Transverse colon (tissue), 4 donors: ENCODE results near the gene FARP1. TPM values are rescaled to one million over a fixed set of nuclear protein-coding genes. Genes with fewer than 3 reads are reported as not detected.
A peak's percentile ranks its signal among the peaks of the same experiment; 100 is the strongest.

Experiments
- DNase-seq: peaks from one replicate; pipeline ENCODE4 v3.0.0-alpha.2; 2019
- H3K27ac ChIP-seq, 4 donors: fragments of 200-600 bp; sonication (generic); 2 replicates each; pipeline ENCODE4 v1.5.1; 2016 to 2018; ENCODE audit warnings: inconsistent platforms in 4 of 4
- H3K27me3 ChIP-seq: fragments of 200-600 bp; sonication (generic); 2 replicates; pipeline ENCODE4 v1.5.1; 2017; ENCODE audit warnings: inconsistent platforms
- H3K36me3 ChIP-seq, 4 donors: fragments of 200-600 bp; sonication (generic); 2 replicates each; pipeline ENCODE4 v1.5.1; 2017 to 2019; ENCODE audit warnings: inconsistent platforms in 4 of 4
- H3K4me1 ChIP-seq, 4 donors: fragments of 200-600 bp; sonication (generic); 2 replicates each; pipeline ENCODE4 v1.5.1; 2017 to 2020; ENCODE audit warnings: inconsistent platforms in 4 of 4
- H3K4me3 ChIP-seq, 4 donors: fragments of 200-600 bp; sonication (generic); 1 replicate in 1 of 4; 2 replicates in 3 of 4; pipeline versions ENCODE4 v1.5.1 to v1.6.1; 2017 to 2019; ENCODE audit warnings: inconsistent platforms in 4 of 4
- H3K9me3 ChIP-seq, 2 donors: fragments of 200-600 bp; sonication (generic); 2 replicates each; pipeline ENCODE4 v1.5.1; 2017 to 2019; ENCODE audit warnings: inconsistent platforms in 2 of 2
- CTCF ChIP-seq, 5 experiments: fragments of 200-600 bp in 3 of 5; fragments of 450-650 bp in 2 of 5; sonication (generic) in 3 of 5; IDR thresholded peaks; 1 replicate in 2 of 5; 2 replicates in 3 of 5; pipeline ENCODE4 v1.5.1; 2016 to 2017; ENCODE audit warnings: antibody characterized with exemption in 5 of 5, inconsistent platforms in 3 of 5, mild to moderate bottlenecking in 2 of 5, moderate library complexity in 1 of 5
- EP300 ChIP-seq: sonication (generic); formaldehyde crosslinking; IDR thresholded peaks from one replicate; pipeline ENCODE4 v1.6.1; 2017; ENCODE audit warnings: antibody characterized with exemption, low read depth
- POLR2A ChIP-seq: fragments of 450-650 bp; IDR thresholded peaks from one replicate; pipeline ENCODE4 v1.6.1; 2016; ENCODE audit warnings: antibody characterized with exemption, mild to moderate bottlenecking, moderate library complexity
- POLR2AphosphoS5 ChIP-seq, 3 donors: sonication (generic); formaldehyde crosslinking; IDR thresholded peaks; one replicate each; pipeline ENCODE4 v1.6.1; 2016; ENCODE audit warnings: antibody characterized with exemption in 3 of 3
- WGBS, 2 donors: methylation state at CpG; one replicate each; pipeline ENCODE4 v1.1.5; 2018; ENCODE audit warnings: low coverage in 1 of 2; 5-methylcytosine and 5-hydroxymethylcytosine counted together
- in situ Hi-C, 4 donors: fragments of 200-750 bp; cut with MboI; loops; one replicate each; pipeline versions ENCODE4 v1.15.0 to v1.15.1; 2017; ENCODE audit warnings: low sequenced_read_pairs in 3 of 4, low pct_ligation_motif_present in 1 of 4, low pct_unique_long_range_greater_than_20kb in 1 of 4
- intact Hi-C: fragments of 100-400 bp; cut with DNase I; formaldehyde crosslinking; loops from one replicate; pipeline ENCODE4 v1.15.1; 2023; ENCODE audit warnings: low total_unique reads
- total RNA-seq, 4 donors: library from RNA; depleted of rRNA; stranded (reverse); fragments of >200 nt; gene quantifications; one replicate each; pipeline ENCODE4 v1.1.0, GENCODE V29; 2016

Gene FARP1
- total RNA-seq, 4 donors from 2014 or later = 32.8 to 41.8 (median 38.3) TPM

GRCh38 chr13:98182153-98182552 lies 39.3 kb downstream of the FARP1 start:
- no peak for DNase-seq
- 88 to 89% methylated on average over 2 to 4 of the region's 4 CpGs for WGBS, 2 donors
- H3K4me1 ChIP-seq = no peaks in the 10 kb centered on the region
- in situ Hi-C loops = no loop called here
- intact Hi-C loops = no loop called here
- no peaks in the 10 kb centered on the region for H3K9me3 ChIP-seq
- H3K27ac ChIP-seq = peak overlapping the region in 2 of 4 donors; percentile 5 to 45
- TF ChIP-seq CTCF (IDR thresholded peaks at IDR 0.05) (no peak), EP300 (no peak), POLR2AphosphoS5 (IDR thresholded peaks at IDR 0.05) (no peak), POLR2A (no peak)
- H3K4me3 ChIP-seq = no peak overlapping the region
- no peaks in the 10 kb centered on the region for H3K27me3 ChIP-seq
- no peaks in the 10 kb centered on the region for H3K36me3 ChIP-seq

GRCh38 chr13:98182589-98182988 lies 39.7 kb downstream of the FARP1 start:
- in situ Hi-C loops = no loop called here
- no peak for TF ChIP-seq EP300
- no peak for TF ChIP-seq POLR2AphosphoS5 (IDR thresholded peaks at IDR 0.05)
- TF ChIP-seq CTCF (IDR thresholded peaks at IDR 0.05) = no peak
- TF ChIP-seq POLR2A = no peak
- H3K4me1 ChIP-seq = no peaks in the 10 kb centered on the region
- DNase-seq = no peak
- intact Hi-C loops = no loop called here
- no peaks in the 10 kb centered on the region for H3K9me3 ChIP-seq
- H3K27ac ChIP-seq = peak overlapping the region in 2 of 4 donors; percentile 5 to 45
- no peak overlapping the region for H3K4me3 ChIP-seq
- H3K27me3 ChIP-seq = no peaks in the 10 kb centered on the region
- WGBS, 2 donors = 70 to 78% methylated on average over 2 to 3 of the region's 3 CpGs
- no peaks in the 10 kb centered on the region for H3K36me3 ChIP-seq

GRCh38 chr13:98184792-98185191 lies 41.9 kb downstream of the FARP1 start:
- H3K9me3 ChIP-seq = no peaks in the 10 kb centered on the region
- peaks cover 0 to 4% (median 1%) of the 10 kb centered on the region in 4 donors for H3K4me1 ChIP-seq
- 75 to 80% methylated on average over 1 of the region's 1 CpG for WGBS, 2 donors
- H3K27me3 ChIP-seq = no peaks in the 10 kb centered on the region
- TF ChIP-seq CTCF (IDR thresholded peaks at IDR 0.05) = no peak
- no peak for TF ChIP-seq POLR2AphosphoS5 (IDR thresholded peaks at IDR 0.05)
- no peak for TF ChIP-seq EP300
- no peak overlapping the region for H3K4me3 ChIP-seq
- H3K36me3 ChIP-seq = no peaks in the 10 kb centered on the region
- in situ Hi-C loops (no loop called here), intact Hi-C loops (no loop called here)
- DNase-seq = no peak
- no peak overlapping the region for H3K27ac ChIP-seq

GRCh38 chr13:98187155-98187964 lies 44.5 kb downstream of the FARP1 start:
- Histone ChIP-seq H3K4me3 (no peak overlapping the region), H3K27ac (peak overlapping the region in 3 of 4 donors; percentile 24 to 33 (median 26)), H3K4me1 (peaks cover 5 to 23% (median 14%) of the 10 kb centered on the region in 4 donors), H3K36me3 (no peaks in the 10 kb centered on the region), H3K9me3 (no peaks in the 10 kb centered on the region), H3K27me3 (no peaks in the 10 kb centered on the region)
- in situ Hi-C loops = no loop called here
- WGBS, 2 donors = 52 to 58% methylated on average over 4 of the region's 4 CpGs
- intact Hi-C loops = no loop called here
- no peak for DNase-seq
- TF ChIP-seq CTCF (IDR thresholded peaks at IDR 0.05) (no peak), EP300 (no peak), POLR2AphosphoS5 (IDR thresholded peaks at IDR 0.05) (no peak), POLR2A (no peak)
